Activated B cell treated with CpG ODN at 0.5 μM for 24 hours (primary cell): ENCODE data around the gene AOPEP. TPM values are rescaled to one million over a fixed set of nuclear protein-coding genes. Genes with fewer than 3 reads are reported as not detected.

Experiments
- ATAC-seq: fragments of 200-7000 bp; cut with Tn5 transposase; one replicate; pipeline ENCODE4 v1.10.0; 2021; ENCODE audit warnings: low read depth, mild to moderate bottlenecking, moderate library complexity
- CTCF ChIA-PET: fragments of 350-600 bp; sonication (Branson Sonifier 250); formaldehyde crosslinking; loops from one replicate; lab custom pipeline; 2021; ENCODE audit warnings: antibody characterized with exemption; lab: Charles Lee
- POLR2A ChIA-PET: fragments of 350-600 bp; sonication (Branson Sonifier 250); formaldehyde crosslinking; loops from one replicate; lab custom pipeline; 2021; ENCODE audit warnings: antibody characterized with exemption; lab: Charles Lee
- DNase-seq: peaks from one replicate; pipeline ENCODE4 v3.0.0; 2022
- H3K27ac Mint-ChIP-seq: one replicate; pipeline ENCODE4 v1.8.0; 2020; ENCODE audit warnings: mixed read lengths
- H3K27me3 Mint-ChIP-seq: one replicate; pipeline ENCODE4 v1.8.0; 2021; ENCODE audit warnings: mixed read lengths
- H3K36me3 Mint-ChIP-seq: one replicate; pipeline ENCODE4 v1.8.0; 2021; ENCODE audit warnings: low read depth, mixed read lengths
- H3K4me1 Mint-ChIP-seq: one replicate; pipeline ENCODE4 v1.8.0; 2021; ENCODE audit warnings: mixed read lengths
- H3K4me3 Mint-ChIP-seq: one replicate; pipeline ENCODE4 v1.8.0; 2020; ENCODE audit warnings: mild to moderate bottlenecking, mixed read lengths
- H3K9me3 Mint-ChIP-seq: one replicate; pipeline ENCODE4 v1.8.0; 2020; ENCODE audit warnings: mixed read lengths
- CTCF ChIP-seq: fragments of 200-600 bp; IDR thresholded peaks from one replicate; pipeline ENCODE4 v1.8.0; 2022; ENCODE audit warnings: antibody characterized with exemption, mild to moderate bottlenecking
- intact Hi-C: fragments of 100-400 bp; cut with micrococcal nuclease; formaldehyde crosslinking; loops from one replicate; pipeline ENCODE4 v1.15.1; 2024
- total RNA-seq: library from RNA; stranded (reverse); gene quantifications from 2 replicates; pipeline ENCODE4 v1.2.3, GENCODE V29; 2022

Gene AOPEP
- total RNA-seq, 1 donor from 2014 or later, result 20.4 TPM

GRCh38 chr9:94887721-94888120 lies 161.2 kb downstream of the AOPEP start:
- intact Hi-C loops, result no loop called here
- peaks cover 16% of the 10 kb centered on the region for H3K36me3 Mint-ChIP-seq
- peaks cover 17% of the 10 kb centered on the region for H3K9me3 Mint-ChIP-seq
- CTCF ChIA-PET, result no interaction called here
- ATAC-seq (no peak), DNase-seq (no peak)
- POLR2A ChIA-PET, result no interaction called here
- no peak for TF ChIP-seq CTCF
- H3K27me3 Mint-ChIP-seq, result no peaks in the 10 kb centered on the region
- peaks cover 9% of the 10 kb centered on the region for H3K4me1 Mint-ChIP-seq
- H3K4me3 Mint-ChIP-seq, result no peak overlapping the region
- no peak overlapping the region for H3K27ac Mint-ChIP-seq

- Mint-ChIP-seq H3K4me1 (peaks cover 2% of the 10 kb centered on the region), H3K9me3 (peaks cover 17% of the 10 kb centered on the region), H3K27me3 (no peaks in the 10 kb centered on the region), H3K27ac (no peak overlapping the region), H3K4me3 (no peak overlapping the region), H3K36me3 (peaks cover 16% of the 10 kb centered on the region)
- ChIA-PET CTCF (no interaction called here), POLR2A (interaction anchor here (0.7 kb wide), 1 partner anchor 28 kb away, joined by 3 read pairs; no protein-coding TSS in a partner anchor)
- peak; percentile 47 for ATAC-seq
- no peak for DNase-seq
- intact Hi-C loops, result no loop called here
- TF ChIP-seq CTCF, result no peak
Measured at GRCh38 chr9:94888775-94889174, 162.3 kb downstream of the AOPEP start.

GRCh38 chr9:94889628-94890027 lies 163.1 kb downstream of the AOPEP start:
- intact Hi-C loops, result no loop called here
- Mint-ChIP-seq H3K4me3 (no peak overlapping the region), H3K27ac (no peak overlapping the region), H3K27me3 (no peaks in the 10 kb centered on the region), H3K36me3 (peaks cover 16% of the 10 kb centered on the region), H3K9me3 (peaks cover 17% of the 10 kb centered on the region), H3K4me1 (peaks cover 2% of the 10 kb centered on the region)
- ATAC-seq (no peak), DNase-seq (no peak)
- TF ChIP-seq CTCF, result no peak
- ChIA-PET CTCF (no interaction called here), POLR2A (no interaction called here)

- H3K4me3 Mint-ChIP-seq, result no peak overlapping the region
- H3K9me3 Mint-ChIP-seq, result peaks cover 17% of the 10 kb centered on the region
- H3K36me3 Mint-ChIP-seq, result peaks cover 16% of the 10 kb centered on the region
- POLR2A ChIA-PET, result no interaction called here
- CTCF ChIA-PET, result no interaction called here
- H3K27ac Mint-ChIP-seq, result no peak overlapping the region
- TF ChIP-seq CTCF, result no peak
- DNase-seq (no peak), ATAC-seq (no peak)
- H3K27me3 Mint-ChIP-seq, result no peaks in the 10 kb centered on the region
- peaks cover 2% of the 10 kb centered on the region for H3K4me1 Mint-ChIP-seq
- intact Hi-C loops, result no loop called here
Measured at GRCh38 chr9:94891183-94891582, 164.7 kb downstream of the AOPEP start.

- POLR2A ChIA-PET, result no interaction called here
- CTCF ChIA-PET, result no interaction called here
- ATAC-seq, result no peak
- H3K36me3 Mint-ChIP-seq, result peaks cover 16% of the 10 kb centered on the region
- H3K4me3 Mint-ChIP-seq, result no peak overlapping the region
- peaks cover 17% of the 10 kb centered on the region for H3K9me3 Mint-ChIP-seq
- TF ChIP-seq CTCF, result no peak
- no peak for DNase-seq
- H3K27me3 Mint-ChIP-seq, result no peaks in the 10 kb centered on the region
- intact Hi-C loops, result no loop called here
- peaks cover 2% of the 10 kb centered on the region for H3K4me1 Mint-ChIP-seq
- H3K27ac Mint-ChIP-seq, result no peak overlapping the region
Measured at GRCh38 chr9:94892675-94893074, 166.2 kb downstream of the AOPEP start.
